Astrocyte (in vitro differentiated cells and primary cell): ENCODE data around the gene RUNX1.

Experiments
- CTCF ChIP-seq: IDR thresholded peaks from 2 replicates; pipeline ENCODE4 v1.5.1; 2011; ENCODE audit warnings: low read depth, mild to moderate bottlenecking, inconsistent platforms, low read length, moderate library complexity; ENCODE audit not compliant: insufficient read depth
- EZH2 ChIP-seq: IDR thresholded peaks from 2 replicates; pipeline ENCODE4 v1.6.1; 2012; ENCODE audit warnings: mild to moderate bottlenecking, low read length, inconsistent platforms; ENCODE audit not compliant: insufficient read depth

- TF ChIP-seq CTCF (no peak), EZH2 (no peak)
These were observed 177.8 kb downstream of the RUNX1 start for GRCh38 chr21:34871026-34871908.
